RPMI7951 (cell line): ENCODE data around the gene CRNN. TPM values are rescaled to one million over a fixed set of nuclear protein-coding genes. Genes with fewer than 3 reads are reported as not detected.

Experiments used
- DNase-seq: peaks from one replicate; pipeline ENCODE4 v3.0.0-alpha.2; 2012; ENCODE audit warnings: low read depth
- total RNA-seq: library from RNA; depleted of rRNA; stranded (reverse); fragments of >200 nt; shearing (Covaris generic); gene quantifications from 2 replicates; pipeline ENCODE4 v1.2.3, GENCODE V29; 2014; rRNA removed

CRNN gene
- not detected in 2 replicates for total RNA-seq

DNA sequence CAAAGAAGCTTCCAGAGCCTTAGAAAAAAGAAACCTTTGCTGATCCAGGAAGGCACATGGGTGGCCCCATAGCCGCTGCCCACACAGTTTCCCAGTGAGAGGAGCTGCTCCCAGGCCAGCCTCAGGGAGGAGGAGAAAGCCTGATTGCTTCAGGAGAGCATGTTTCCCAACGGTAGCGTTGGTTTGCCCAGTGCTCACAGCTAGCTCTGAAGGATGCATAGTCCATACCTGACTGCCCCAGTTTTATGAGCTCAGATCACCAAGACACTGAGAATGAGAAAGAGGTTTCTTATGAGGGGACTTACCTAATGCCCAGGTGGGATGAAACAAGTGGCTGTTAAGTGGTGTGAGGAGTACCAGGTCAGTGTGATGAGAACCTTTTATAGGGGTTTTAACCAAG, at the start of gene CRNN:
TSS of gene CRNN (minus strand) at position 355 of the 400 bp plus-strand sequence. CDS start 2,030 bp downstream, outside the sequence.
- no peak for DNase-seq

- no peak for DNase-seq
Observed at GRCh38 chr1:152462636-152463035, 48.6 kb upstream of the CRNN start.

- DNase-seq, result peak; percentile 70
Observed at GRCh38 chr1:152461544-152461943, 47.5 kb upstream of the CRNN start.

DNA sequence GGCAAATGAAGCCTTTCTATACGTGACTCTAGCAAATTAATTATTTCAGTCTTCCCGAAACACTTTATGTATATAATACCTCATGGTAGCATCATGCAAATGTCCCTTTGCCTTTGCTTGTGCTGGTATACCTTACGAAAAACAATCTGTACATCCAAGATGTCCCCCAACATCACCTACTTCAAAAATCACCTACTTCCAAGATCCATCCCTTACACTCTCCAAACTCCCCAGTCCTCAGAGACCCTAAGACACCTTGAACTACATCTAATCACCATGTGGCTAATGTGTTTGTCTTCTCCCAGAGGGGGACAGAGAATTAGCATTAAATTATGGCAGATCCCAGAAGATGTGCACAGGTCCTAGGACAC, 46.5 kb upstream of the CRNN start:
- DNase-seq, result no peak

DNA sequence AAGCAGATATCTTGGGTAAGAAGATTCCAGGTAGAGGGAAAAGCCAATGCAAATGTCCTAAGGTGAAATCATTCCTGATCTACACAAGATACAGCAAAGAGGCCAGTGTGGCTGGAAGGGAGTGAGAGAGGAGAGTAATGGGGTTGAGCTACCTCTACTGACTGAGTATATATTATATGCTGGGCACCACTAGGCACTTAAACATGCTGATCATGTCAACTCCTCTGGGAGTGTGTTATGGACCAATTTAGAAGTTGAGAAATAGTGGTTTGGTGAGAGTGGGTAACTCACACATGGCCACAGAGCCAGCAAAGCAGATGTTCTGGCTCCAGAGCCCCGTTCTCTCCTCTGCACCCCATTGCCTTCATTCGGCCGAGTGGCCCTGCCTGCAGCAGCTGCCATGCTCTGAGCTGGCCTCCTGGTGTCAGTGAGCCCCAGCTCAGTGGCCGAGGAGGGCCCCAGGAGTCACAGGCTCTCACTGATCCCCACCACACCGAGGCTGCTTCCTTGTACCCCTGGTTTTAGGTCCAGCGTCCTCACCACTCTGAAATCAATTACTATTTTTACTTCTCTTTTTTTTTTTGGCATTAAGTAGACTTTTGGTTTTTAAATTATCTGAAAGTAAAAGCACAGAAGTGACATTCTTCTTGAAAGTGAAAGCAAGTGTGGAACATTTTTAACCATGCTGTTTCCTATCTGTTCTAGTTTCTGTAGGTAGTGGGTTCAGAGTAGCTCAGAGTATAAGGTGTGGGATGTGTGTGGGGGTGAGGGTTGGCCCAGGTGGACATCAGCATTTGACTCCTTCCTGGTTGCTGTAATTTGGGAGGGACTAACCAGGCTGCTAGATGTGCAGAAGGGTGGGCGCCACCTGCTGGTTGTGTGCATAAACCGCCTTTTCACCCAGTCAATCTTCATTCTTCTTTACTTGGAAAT, 45.8 kb upstream of the CRNN start:
- DNase-seq, result peak; percentile 68

DNA sequence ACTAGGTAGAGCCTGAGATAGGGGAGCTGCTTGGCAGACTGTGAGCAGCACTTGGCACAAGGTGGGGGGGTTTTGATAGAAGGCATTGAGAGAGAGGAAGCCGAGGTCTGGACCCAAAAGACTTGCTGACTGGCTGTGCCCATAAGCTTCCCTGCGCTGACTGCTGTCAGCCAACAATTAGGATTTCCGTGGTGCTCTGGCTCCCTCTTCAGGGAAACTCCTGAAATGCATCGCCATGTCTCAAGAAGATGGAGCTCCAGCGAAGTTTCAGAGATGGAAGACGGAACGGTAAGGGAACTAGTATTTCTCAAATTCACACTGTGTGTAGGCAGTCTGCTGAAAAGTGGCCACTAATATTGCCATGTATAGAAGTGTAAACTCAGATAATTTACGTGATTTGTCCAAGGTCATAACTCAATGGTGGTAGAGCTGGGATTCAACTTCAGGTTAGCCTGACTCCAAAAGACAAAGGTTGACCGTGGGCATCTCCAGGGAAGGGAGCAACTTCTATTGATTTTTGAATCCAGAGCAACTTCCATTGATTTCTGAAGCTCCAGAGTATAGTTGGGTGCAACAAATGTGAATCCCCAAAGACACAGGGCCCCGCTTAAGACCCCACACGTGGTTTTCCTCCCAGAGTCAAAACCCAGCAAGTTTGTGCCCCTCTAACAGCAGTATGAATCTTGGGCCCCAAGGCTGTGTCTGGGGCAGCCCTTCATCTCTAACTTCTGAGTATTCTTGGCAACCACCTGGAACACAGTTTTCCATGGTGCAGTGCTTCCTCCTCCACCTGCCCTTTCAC, 44.5 kb upstream of the CRNN start:
- peak; percentile 71 for DNase-seq

DNA sequence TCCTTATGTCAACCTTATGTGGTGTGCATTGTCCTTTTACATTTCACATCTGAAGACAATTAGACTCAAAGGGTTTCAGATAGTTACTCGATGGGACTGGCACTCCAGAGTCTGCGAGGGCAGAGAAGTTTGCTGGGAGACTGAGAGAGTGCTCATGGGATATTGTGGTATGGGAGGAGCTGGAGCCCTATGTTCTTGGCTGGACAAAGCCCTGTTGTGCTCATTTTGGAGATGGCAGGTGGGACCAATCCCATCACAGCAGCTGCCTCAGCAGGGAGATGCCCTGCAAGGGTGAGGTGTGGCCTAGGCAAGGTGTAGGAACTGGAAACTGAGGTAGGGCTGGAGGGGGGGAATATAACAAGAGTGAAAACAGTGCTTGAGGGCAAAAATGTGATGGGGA, 43.5 kb upstream of the CRNN start:
- no peak for DNase-seq

DNA sequence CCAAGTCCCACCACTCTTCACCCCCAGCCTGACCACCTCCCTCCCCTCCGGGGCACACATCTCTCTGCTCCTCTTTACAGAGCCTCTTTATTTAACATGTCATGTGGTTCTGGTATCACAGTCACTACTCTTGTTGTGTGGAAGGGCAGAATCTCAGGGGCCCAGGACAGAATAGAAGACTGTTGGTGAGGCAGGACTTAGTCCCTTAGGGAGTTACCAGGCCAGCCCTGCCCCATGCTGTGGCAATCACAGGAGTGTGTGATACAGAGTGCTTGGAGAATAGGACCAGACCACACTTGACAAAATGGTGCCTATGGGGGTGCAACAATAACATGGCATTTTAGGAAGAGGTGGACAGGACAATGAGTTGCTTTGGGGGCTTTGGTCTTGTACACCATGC, 43.0 kb upstream of the CRNN start:
- DNase-seq, result no peak

- DNase-seq, result no peak
Observed at GRCh38 chr1:152451254-152451653, 37.2 kb upstream of the CRNN start.

- no peak for DNase-seq
Observed at GRCh38 chr1:152449661-152450060, 35.6 kb upstream of the CRNN start.

- DNase-seq, result no peak
Observed at GRCh38 chr1:152448496-152448895, 34.4 kb upstream of the CRNN start.

DNA sequence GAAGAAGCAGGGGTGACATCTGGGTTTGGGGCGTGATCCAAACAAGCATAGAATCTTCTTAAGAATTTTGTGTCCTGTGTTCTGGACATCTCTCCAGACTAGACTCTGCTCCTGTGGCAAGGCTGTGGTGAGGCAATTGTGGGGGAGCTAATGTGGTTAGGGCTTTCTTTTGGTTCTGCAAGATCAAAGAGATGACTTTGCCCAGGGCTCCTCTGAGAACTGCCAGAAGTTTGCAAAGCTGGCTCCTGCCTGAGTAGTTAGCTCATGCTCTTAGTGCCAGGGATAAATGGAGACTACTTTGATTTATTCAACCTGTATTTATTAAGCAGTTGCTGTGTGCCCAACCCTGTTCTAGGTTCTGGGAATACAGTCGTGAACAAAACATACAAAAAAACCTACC, 34.0 kb upstream of the CRNN start:
- peak; percentile 65 for DNase-seq

GRCh38 chr1:152447484-152447883, 33.4 kb upstream of the CRNN start:
- no peak for DNase-seq

DNA sequence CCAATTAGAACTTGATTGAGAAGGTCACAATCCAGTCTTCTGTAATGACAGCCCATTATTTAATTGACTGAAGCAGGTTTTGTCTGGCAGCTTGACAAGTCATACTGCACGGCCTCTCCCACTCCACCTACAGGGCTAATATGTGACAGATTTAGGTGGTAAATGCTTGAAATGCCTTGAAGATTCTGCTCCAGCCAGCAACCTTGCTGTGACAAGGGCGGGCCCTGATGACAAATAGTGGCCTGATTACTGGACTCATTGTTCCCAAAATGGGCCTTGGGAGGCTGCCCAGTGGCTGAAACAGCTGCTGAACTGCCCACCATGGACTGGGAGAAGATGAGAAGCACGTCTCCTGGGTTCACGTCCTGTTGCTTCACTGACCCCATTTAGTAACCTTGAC, 30.0 kb upstream of the CRNN start:
- DNase-seq, result peak; percentile 21

DNA sequence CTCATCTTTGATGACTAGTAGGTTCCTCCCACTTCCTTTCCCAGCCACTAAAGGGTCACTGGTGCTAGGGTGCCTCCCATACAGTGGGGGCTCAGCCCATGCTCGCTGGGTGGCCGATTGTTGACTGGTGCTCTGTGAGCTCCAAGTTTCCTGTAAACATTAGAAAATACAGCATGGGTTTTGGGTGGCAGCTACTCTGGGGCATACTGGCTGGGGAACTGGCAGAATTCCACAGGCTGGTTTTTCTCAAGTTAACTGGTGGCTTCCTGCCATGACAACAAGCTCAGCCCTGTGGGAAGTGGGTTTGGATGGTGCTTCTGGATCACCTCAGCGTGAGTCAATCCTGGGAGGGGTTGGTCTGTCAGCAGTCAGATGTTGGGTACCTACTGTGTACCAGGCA, 28.7 kb upstream of the CRNN start:
- DNase-seq, result peak; percentile 81

DNA sequence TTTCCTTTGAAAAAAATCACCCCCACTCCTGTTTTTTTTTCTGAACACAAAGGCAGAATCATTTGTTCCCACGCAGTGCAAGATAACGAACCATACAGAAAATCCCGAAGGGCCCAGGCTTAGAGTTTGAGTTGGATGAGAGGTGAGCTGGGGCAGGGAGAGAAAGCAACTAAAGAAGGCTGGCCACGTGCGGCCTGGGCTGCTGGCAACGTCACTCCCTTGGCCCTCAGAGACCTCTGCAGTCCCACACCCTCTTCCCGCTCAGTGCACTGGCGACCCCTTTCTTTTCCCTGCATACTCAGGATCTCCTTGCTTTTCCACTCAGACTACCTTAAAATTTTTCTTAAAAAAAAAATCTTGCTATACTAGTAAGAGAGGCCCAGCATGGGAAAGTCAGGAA, 28.2 kb upstream of the CRNN start:
- peak; percentile 15 for DNase-seq

DNA sequence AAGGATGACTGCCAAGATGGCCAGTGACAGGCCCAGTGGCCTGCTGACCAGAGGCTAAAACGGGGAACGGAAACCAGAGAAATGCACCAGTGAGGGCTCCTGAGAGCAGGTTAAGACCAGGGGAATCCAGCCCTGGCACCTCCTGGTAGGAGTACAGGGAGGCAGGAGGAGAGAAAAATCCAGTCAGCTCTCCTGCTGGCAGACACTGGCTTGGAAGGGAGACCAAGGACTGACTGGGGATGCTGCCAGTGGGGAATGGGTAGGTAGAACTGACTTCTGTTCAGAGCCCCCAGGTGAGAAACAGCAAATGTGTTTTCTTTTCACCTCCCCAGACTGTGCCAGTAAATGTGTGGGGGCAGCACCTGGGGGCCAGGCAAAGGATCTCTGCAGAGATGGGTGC, 27.7 kb upstream of the CRNN start:
- DNase-seq, result no peak

- peak; percentile 70 for DNase-seq
Observed at GRCh38 chr1:152440635-152441471, 26.8 kb upstream of the CRNN start.

GRCh38 chr1:152436593-152437496, 22.8 kb upstream of the CRNN start:
- DNase-seq, result peak; percentile 48

GRCh38 chr1:152427458-152427857, 13.4 kb upstream of the CRNN start:
- no peak for DNase-seq

DNA sequence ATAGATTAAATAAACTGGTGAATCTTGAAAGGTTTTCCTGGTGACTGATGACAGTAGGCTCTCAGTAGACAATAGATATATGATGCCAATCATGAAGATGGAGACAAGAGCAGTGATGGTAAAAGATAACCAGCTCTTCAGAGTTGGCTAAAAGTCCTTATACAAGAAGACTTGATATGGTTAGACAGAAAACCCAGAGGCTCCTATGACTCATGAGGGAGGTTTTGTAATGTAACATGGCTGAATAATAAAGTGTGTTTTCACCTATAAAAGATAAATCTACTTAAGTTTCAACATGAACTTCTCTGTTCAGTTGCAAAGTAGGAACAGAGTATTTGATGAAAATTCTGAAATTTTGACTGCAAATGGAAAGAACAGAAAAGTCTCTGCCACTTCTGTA, 12.7 kb upstream of the CRNN start:
- DNase-seq, result no peak
